ENCODE measurements around the gene WWOX.

GRCh38 chr16:78993346-78993745, 893.9 kb downstream of the WWOX start:
- TF ChIP-seq CTCF (IDR thresholded peaks at IDR 0.05; ENCODE audit: poor library complexity, severe bottlenecking) (no peak), EZH2 (IDR thresholded peaks at IDR 0.05; ENCODE audit: borderline replicate concordance, insufficient read depth, low read length, poor library complexity, severe bottlenecking) (no peak), REST (IDR thresholded peaks at IDR 0.05; ENCODE audit: borderline replicate concordance) (no peak), MXI1 (conservative IDR thresholded peaks at IDR 0.05; ENCODE audit: poor library complexity, severe bottlenecking) (no peak), RAD21 (conservative IDR thresholded peaks at IDR 0.05) (no peak), TAF1 (IDR thresholded peaks at IDR 0.05; ENCODE audit: low read depth) (no peak)

All from neural cell (in vitro differentiated cells).